ENCODE data around the gene MB.

The MB gene

GRCh38 chr22:35612903-35613302, 4.2 kb downstream of the MB start:
- DNase-seq = no peak

GRCh38 chr22:35611891-35612576, 5.1 kb downstream of the MB start:
- DNase-seq = no peak

GRCh38 chr22:35611200-35611890, 5.8 kb downstream of the MB start:
- no peak for DNase-seq

- DNase-seq = no peak
Observed at GRCh38 chr22:35610741-35611140, 6.4 kb downstream of the MB start.

- DNase-seq = no peak
Observed at GRCh38 chr22:35609761-35610160, 7.4 kb downstream of the MB start.

GRCh38 chr22:35609261-35609660, 7.9 kb downstream of the MB start:
- no peak for DNase-seq

GRCh38 chr22:35608088-35608487, 9.0 kb downstream of the MB start:
- DNase-seq = no peak

- DNase-seq = no peak
Observed at GRCh38 chr22:35606916-35607315, 10.2 kb downstream of the MB start.

GRCh38 chr22:35605851-35606481, 11.2 kb downstream of the MB start:
- no peak for DNase-seq

GRCh38 chr22:35605369-35605680, 11.8 kb downstream of the MB start:
- DNase-seq = no peak

- DNase-seq = no peak
Observed at GRCh38 chr22:35604621-35605368, 12.3 kb downstream of the MB start.

GRCh38 chr22:35601743-35602615, 15.2 kb downstream of the MB start:
- no peak for DNase-seq

- DNase-seq = no peak
Observed at GRCh38 chr22:35601013-35601580, 16.0 kb downstream of the MB start.

GRCh38 chr22:35600476-35600875, 16.7 kb downstream of the MB start:
- no peak for DNase-seq

GRCh38 chr22:35599364-35599763, 17.8 kb downstream of the MB start:
- no peak for DNase-seq

- DNase-seq = no peak
Observed at GRCh38 chr22:35598396-35598710, 18.8 kb downstream of the MB start.

- DNase-seq = no peak
Observed at GRCh38 chr22:35597692-35598395, 19.3 kb downstream of the MB start.

- no peak for DNase-seq
Observed at GRCh38 chr22:35596821-35597220, 20.3 kb downstream of the MB start.

GRCh38 chr22:35594686-35595085, 22.4 kb downstream of the MB start:
- no peak for DNase-seq

GRCh38 chr22:35593891-35594470, 23.1 kb downstream of the MB start:
- DNase-seq = no peak

GRCh38 chr22:35593071-35593890, 23.8 kb downstream of the MB start:
- no peak for DNase-seq
